HG02840 (cell line): ENCODE results near the gene PRX.
A peak's percentile ranks its signal among the peaks of the same experiment; 100 is the strongest.
"Not testable (repeated sequence)": the region's sequence is repeated elsewhere in the genome, so short reads cannot be mapped to it uniquely, and the experiment has no call there.

ENCODE experiments used
- ATAC-seq: cut with Tn5 transposase; IDR thresholded peaks from one replicate; pipeline ENCODE4 v1.9.1; 2021; ENCODE audit warnings: mild to moderate bottlenecking, moderate library complexity, moderate number of reproducible peaks; ENCODE audit not compliant: unreplicated experiment, low FRiP score

The PRX gene, protein sequence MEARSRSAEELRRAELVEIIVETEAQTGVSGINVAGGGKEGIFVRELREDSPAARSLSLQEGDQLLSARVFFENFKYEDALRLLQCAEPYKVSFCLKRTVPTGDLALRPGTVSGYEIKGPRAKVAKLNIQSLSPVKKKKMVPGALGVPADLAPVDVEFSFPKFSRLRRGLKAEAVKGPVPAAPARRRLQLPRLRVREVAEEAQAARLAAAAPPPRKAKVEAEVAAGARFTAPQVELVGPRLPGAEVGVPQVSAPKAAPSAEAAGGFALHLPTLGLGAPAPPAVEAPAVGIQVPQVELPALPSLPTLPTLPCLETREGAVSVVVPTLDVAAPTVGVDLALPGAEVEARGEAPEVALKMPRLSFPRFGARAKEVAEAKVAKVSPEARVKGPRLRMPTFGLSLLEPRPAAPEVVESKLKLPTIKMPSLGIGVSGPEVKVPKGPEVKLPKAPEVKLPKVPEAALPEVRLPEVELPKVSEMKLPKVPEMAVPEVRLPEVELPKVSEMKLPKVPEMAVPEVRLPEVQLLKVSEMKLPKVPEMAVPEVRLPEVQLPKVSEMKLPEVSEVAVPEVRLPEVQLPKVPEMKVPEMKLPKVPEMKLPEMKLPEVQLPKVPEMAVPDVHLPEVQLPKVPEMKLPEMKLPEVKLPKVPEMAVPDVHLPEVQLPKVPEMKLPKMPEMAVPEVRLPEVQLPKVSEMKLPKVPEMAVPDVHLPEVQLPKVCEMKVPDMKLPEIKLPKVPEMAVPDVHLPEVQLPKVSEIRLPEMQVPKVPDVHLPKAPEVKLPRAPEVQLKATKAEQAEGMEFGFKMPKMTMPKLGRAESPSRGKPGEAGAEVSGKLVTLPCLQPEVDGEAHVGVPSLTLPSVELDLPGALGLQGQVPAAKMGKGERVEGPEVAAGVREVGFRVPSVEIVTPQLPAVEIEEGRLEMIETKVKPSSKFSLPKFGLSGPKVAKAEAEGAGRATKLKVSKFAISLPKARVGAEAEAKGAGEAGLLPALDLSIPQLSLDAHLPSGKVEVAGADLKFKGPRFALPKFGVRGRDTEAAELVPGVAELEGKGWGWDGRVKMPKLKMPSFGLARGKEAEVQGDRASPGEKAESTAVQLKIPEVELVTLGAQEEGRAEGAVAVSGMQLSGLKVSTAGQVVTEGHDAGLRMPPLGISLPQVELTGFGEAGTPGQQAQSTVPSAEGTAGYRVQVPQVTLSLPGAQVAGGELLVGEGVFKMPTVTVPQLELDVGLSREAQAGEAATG (N-terminal part only)

DNA sequence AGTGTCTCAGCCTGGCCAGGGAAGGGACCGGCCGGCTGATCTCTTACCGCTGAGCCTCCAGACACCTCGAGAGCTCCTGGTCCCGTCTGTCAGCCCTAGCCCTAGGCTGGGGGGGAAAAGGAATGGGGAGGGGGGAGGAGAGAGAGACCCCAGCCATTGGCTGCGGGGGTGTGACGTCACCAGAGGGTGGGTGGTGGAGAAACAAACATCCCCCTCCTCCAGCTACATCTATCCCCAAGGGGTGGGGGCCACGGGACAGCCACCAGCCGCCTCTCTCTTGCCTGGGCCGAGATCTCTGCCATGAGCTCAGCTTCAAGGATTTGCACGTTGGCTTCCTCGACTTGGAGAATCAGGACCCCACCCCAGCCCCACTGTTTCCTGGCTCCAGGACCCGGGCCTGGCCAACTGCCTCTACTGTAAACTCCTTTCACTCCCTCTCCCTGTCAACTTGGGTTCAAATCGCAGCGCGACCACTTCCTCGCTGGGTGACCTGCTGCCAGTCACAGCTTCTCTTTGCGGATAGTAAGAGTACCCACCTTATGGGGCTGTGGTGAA lies at the start of gene PRX:
PRX (minus strand) TSS at position 88 of the 555 bp plus-strand sequence. CDS start 5,446 bp downstream, outside the sequence.
- ATAC-seq = no peak

DNA sequence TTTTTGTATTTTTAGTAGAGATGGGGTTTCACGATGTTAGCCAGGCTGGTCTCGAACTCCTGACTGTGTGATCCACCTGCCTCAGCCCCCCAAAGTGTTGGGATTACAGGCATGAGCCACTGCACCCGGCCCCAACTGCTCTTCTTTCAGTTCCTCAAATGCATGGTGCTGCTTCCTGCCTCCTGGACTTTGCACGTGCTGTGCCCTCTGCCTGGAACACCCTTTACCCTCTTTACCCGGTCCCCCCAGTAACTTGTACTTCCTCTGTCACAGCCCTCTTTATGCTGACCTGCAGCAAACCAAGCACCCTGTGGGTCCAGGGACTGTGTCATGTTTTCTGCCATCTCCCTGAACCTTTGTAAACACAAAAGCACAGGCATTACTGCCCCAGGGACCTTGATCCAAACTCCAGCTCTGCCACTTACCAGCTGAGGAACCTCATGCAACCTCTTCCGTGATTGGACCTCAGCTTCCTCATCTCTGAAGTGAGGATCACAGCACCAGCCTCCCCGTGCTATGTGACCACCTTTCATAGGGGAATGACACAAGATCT lies 48.6 kb upstream of the PRX start:
- no peak for ATAC-seq

DNA sequence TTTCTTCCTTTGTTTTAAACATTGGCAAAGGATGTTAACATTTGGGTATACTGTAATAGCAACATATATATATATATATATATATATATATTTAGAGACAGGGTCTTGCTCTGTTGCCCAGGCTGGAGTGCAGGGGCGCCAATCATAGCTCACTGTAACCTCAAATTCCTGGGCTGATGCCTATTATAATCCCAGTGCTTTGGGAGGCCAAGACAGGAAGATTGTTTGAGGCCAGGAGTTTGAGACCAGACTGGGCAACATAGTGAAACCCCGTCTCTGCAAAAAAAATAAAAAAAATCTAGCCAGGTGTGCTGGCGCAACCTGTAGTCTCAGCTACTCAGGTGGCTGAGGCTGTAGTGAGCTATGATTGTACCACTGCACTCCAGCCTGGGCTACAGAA lies 47.0 kb upstream of the PRX start:
- ATAC-seq = no peak

DNA sequence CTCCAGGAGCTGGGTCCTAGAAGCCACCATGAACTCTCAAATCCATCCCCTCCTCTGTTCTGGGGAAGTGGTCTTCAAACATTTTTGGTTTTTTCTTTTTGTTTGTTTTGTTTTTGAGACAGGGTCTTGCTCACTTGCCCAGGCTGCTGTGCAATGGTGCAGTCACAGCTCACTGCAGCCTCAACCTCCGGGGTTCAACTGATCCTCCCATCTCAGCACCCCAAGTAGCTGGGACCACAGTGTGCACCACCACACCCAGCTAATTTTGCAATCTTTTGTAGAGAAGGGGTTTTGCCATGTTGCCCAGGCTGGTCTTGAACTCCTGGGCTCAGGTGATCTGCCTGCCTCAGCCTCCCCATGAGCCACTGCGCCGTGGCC lies 45.4 kb upstream of the PRX start:
- ATAC-seq = no peak

DNA sequence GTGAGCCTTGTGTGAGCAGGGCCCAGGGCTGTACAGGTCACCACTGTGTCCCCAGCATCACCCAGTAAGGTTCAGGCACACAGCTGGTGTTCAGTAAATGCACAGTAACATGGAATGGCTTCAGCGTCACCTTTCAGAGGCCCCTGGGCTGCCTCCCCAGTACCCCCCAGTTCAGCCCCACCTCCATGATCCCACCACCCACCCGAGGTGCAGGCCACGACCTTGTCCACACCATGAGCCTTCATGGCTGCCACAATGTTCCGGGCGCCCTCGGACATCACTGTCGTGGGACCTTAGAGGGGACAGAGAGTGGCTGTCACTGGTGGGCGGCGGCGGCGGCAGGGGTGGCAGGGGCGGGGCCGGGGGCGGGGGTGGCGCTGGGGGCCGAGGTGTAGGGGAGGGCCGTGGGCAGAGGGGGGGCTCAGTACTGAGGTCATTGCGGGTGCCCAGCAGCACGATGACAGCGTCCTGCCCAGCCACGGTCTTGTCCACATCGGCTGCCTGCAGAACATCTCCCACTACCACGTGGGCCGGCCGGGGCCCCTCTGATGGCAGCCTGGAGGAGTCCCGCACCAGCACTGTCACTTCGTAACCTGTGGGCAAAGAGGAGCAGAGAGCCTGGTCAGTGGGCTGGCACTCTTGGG lies 44.9 kb upstream of the PRX start:
- ATAC-seq = no peak

DNA sequence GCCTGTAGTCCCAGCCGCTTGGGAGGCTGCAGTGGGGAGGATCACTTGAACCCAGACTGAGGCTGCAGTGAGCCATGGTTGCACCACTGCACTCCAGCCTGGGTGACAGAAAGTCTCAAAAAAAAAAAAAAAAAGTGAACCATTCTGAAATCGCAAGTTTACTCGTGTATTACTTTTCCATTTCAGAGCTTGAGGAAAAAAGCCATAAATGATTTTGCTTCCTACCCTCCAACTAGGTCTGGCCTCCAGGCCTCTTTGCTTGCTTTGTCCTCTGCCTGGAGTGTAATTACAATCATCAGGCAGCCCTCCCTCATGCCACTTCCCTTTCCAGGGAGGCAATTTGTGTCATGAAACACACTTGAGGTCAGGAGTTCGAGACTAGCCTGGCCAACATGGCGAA lies 43.9 kb upstream of the PRX start:
- no peak for ATAC-seq

DNA sequence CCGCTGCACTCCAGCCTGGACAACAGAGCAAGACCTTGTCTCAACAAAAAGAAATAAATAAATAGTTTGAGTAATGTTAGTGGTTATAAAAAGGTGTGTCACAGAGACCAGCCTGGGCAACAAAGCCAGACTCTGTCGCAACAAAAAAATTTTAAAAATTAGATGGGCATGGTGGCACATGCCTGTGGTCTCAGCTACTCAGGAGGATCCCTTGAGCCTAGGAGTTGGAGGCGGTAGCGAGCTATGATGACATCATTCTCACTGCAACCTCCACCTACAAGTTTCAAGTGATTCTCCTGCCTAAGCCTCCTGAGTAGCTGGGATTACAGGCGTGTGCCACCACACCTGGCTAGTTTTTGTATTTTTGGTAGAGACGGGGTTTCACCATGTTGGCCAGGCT lies 40.8 kb upstream of the PRX start:
- not testable (repeated sequence) for ATAC-seq

DNA sequence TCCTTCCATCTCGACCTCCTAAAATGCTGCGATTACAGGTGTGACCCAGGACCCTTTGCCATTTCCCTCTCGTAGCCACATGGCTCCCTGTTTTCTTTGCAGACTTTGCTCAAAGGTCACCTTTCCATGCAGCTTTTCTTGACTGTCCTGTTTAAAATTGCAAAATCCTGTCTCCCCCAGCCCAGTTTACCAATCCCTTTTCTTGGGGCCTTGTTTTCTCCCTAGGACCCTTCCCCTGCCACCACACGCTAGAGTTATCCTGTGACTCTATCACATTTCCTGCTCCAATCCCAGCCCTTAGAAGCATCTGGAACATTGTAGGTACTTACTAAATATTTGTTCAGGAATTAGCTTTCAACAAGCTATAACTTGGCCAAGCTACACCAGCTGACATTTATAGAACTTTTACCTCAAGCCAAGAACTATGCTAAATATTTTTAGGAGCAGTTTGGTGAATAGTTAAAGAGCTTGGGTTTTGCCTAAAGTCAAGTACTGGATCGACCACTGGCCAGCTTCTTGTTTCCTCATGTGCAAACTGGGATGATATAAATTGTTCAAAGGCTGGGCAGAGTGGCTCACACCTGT lies 40.1 kb upstream of the PRX start:
- ATAC-seq = no peak

DNA sequence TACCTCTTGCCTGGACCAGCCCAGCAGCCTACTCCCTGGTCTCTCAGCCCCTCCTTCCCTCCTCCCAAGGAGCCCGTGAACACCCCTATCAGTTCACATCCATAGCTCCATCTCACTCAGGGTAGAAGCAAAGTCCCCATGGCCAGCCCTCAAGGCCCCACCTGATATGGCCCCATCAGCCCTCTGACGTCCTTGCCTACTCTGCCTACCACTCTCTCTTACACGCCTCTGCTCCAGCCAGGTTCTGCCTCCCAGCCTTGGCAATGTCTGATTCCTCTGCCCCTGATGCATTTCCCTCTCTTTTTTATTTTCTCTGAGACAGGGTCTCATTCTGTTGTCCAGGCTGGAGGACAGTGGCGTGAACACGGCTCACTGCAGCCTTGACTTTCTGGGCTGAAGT lies 38.8 kb upstream of the PRX start:
- ATAC-seq = no peak

DNA sequence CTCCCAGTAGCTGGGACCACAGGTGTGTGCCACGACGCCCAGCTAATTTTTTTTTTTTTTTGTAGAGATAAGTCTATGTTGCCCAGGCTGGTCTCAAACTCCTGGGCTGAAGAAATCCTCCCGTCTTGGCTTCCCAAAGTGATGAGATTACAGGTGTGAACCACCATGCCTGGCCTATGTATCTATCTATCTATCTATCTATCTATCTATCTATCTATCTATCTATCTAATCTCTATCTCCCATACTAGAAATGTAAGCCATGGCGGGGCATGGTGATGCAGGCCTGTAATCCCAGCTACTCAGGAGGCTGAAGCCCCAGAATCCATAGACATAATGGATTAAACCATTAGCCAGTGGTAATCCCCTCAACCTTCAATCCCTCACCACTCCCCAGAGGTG lies 37.5 kb upstream of the PRX start:
- no peak for ATAC-seq

DNA sequence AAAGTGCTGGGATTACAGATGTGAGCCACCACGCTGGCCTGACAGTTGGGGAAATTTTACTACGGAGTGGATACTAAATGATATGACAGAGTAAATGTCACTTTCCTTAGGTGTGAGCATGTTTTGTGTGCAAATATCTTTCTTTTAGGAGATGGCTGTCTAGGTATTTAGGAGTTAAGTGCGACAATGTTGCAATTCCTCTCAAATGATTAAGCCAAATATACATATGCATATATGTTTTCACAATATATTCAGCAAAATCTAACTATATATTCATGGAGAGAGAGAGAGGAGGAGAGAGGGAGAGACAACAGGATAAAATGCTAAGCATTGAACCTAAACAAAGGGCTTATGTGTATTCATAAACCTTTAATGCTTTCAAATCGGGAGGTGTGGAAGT lies 36.3 kb upstream of the PRX start:
- ATAC-seq = no peak

DNA sequence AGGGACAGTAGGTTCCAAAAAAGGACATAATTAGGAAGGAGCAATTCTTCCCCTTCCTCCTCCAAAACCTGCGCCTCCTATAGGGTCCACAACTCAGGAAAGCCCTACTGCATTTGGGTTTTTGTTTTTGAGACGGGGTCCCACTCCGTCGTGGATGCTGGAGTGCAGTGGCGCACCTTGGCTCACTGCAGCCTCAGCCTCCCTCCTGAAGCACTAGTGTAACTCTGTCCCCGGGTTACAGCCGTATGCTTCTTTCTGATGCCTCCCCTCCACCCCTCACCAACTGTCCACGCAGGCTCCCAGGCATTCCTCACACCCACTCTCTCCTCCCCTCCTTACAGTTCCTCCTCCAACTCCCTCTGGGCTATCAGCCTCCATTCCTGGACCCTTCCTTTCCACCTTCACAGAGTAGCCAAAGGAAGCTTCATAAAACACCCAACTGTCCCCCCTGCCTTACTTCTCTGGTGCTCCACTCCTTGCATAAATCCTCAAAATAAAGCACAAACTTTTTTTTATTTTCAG lies 33.1 kb upstream of the PRX start:
- ATAC-seq = no peak

DNA sequence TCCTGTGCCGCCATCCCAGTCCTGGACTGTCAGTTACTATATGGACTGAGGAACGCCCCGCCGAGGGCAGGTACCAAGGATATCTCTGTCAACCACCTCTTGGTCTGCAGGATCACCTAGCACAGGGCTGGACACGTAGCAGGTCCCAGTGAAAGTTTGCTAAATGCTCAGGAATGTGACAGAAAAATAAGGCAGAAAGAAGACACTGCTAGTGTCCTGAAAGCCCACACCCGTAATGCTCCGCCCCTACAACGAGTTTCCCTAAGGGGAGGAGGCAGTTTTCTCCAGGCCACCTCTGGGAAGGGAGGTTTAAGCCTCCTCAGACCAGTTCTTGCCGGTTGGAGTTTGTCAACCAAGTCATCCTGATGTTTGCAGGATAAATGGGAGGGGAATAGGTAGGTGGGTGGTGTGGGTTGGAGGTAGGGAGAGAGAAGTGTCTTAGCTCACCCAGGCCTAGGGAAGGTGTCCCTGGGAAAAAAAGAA lies 32.6 kb upstream of the PRX start:
- ATAC-seq = no peak

DNA sequence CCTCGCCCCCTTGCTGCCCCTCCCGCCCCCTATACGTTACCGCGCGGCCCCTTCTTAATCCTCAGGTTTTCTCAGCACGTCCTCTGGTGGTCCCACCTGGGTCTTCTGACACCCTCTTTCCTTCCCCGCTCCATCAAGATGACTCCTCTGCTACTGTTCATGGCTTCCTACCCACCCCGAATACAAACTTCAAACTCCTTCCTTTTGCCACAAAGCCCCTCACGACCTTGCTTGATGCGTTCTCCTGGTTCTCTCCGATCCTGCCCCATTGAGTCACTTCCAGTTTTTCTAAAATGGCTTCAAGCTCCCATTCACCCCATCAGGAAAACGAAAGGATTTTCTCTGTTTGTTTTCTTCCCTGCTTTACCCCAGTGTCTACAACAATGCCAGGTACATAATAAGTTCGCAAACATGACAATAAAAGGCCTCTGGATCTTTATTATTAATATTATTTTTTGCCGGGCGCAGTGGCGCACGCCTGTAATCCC lies 31.7 kb upstream of the PRX start:
- no peak for ATAC-seq

DNA sequence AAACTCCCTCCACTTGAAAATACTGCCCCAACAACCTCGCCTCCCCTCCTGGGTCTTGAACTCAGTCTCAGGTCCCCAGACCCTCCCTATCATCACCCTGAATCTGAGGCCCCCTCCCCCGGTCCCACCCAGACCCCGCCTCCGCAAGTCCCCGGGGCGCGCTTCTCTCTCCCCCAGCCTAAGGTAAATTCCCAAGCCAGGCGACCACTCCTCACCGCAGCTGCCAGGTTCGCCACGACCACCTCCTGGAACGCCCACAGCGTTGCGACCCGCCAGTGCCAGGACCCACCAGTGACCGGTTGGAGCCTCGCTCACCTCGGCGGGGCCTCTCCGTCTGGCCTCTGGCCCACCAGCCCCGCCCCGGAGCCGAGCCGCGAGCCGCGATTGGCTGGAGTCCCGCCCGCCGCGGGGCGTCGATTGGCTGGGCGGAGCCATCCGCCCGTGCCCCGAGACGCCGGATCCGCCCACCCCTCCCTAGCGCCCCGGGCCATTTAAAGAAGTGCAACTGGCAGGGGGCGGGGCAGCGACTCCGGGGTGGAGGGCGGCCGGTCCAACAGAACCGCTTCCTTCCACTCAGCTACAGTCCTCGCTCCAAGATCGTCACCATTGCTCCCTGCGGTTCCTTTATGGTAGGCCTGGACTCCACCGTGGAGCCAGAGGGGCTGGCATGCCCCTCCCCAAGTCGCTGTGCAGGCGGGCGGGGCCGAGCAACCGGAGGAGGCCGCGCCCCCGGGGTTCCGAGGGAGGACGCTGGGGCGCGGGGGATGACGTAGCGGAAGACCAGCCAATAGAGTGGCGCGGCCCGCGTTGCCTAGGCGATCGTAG lies 31.0 kb upstream of the PRX start, which contains the start of gene SERTAD3:
SERTAD3 (minus strand) TSS at position 336 of the 825 bp plus-strand sequence. CDS start 2,255 bp downstream, outside the sequence.
- peak; percentile 65 for ATAC-seq

DNA sequence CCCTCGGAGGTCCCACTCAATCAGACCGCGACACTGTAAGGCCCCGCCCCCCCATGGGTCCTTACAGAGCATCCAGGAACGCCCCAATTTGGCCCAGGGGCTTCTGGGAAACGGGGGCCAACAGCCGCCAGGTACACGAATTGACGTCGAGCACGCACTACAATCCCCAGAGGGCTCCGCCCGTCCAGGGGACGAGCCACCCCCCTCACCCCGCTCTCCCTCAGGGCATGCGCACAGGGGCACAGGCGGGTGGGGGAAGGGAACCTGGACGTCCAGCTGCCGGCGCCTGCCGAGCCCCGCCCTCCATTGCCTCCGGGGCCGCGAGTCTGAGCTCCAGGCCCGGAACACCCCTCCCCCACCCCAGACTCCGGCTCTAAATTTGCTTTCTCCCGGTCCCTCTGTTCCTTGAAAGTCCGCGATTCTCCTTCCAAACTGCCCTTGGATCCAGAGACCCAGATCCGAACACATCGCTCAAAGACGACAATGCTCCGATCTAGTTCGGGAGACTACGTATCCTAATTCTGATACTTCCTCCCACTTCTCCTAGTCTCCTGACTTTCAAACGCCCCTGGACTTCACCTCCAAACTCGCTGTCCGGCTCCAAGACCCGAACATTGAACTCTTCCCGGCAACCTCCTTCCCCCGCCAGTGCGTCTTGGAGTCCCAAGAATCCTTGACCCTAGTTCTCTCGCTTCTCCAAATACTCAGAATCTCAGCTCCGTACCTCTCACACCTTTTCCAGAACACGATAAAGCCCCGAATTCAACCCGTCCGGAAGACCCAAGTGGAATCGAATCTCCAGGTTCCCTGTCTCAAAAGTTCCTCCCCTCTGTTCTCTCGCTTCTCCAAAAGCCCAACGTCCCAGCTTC lies 30.2 kb upstream of the PRX start:
- ATAC-seq = peak; percentile 68
